ENCODE data around the gene DDX10. TPM values are rescaled to one million over a fixed set of nuclear protein-coding genes. Genes with fewer than 3 reads are reported as not detected.

The DDX10 gene
- total and polyA plus RNA-seq, 2 of the 8 experiments (the other 6 are each of a cell fraction or from before 2014, with no cell fraction given), result 49.2 to 52.2 TPM

DNA sequence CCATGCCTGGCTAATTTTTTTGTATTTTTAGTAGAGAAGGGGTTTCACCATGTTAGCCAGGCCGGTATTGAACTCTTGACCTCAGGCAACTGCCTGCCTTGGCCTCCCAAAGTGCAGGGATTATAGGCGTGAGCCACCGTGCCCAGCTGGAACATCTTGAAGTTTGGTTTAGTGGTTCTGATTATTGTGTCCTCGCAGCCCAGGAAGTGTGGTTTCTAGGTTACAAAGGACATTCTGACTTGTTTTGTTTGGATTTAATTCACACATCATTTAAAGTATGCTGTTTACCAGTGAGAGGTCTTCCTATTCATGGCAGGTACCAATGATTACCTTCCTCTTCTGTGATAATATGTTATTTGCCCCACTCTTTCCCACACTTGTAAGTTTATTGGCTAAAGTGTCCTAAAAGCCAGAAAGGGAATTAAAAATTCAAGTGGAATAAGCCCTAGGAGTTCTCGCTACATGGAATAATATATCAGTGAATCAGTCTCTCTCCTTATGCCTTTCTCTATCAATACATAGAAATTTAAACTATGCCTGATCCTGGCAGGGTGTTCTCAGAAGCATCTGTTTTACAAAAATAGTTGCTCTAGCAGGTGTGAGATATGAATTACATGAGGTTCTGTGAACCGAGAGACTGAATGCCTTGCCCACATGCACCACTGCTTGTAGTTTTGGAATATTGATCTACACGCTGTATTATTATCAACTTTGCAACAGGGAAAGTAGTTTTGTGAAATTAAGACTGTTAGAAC, 263.1 kb downstream of the DDX10 start (continued):
- TF ChIP-seq JUN (IDR thresholded peaks at IDR 0.05; ENCODE audit: low read depth, low read length) (no peak), SRF (IDR thresholded peaks at IDR 0.05; ENCODE audit: low read depth, low read length) (no peak), CBX8 (IDR thresholded peaks at IDR 0.05; ENCODE audit: borderline replicate concordance, low read depth, low read length) (no peak), POLR2A (IDR thresholded peaks at IDR 0.05; ENCODE audit: control extremely low read depth in 1 of 2, low read depth in 2 of 2, low read length in 2 of 2) (no peak), ASH2L (IDR thresholded peaks at IDR 0.05; ENCODE audit: low read length) (no peak)

Measured in H1 (cell line).